Activated CD4-positive, alpha-beta T cell treated with anti-CD3 and anti-CD28 coated beads, Interleukin-10, Interleukin-2, amounts not matched to agents 100 ng/mL and 50 ng/mL, durations not matched to agents 16 hours and 8 hours (primary cell): Measurements from ENCODE around the gene CCNI.
"Not testable (repeated sequence)": the region's sequence is repeated elsewhere in the genome, so short reads cannot be mapped to it uniquely, and the experiment has no call there.

Experiments
- DNase-seq: peaks from one replicate; pipeline ENCODE4 v3.0.0-alpha.2; 2020

CCNI gene

GRCh38 chr4:77037736-77038135 is 38.1 kb downstream of the CCNI start:
- DNase-seq: no peak

- DNase-seq: not testable (repeated sequence)
Measured at GRCh38 chr4:77037168-77037567, 38.6 kb downstream of the CCNI start.

- no peak for DNase-seq
Measured at GRCh38 chr4:77036206-77036605, 39.6 kb downstream of the CCNI start.

GRCh38 chr4:77035153-77035552 is 40.6 kb downstream of the CCNI start:
- DNase-seq: no peak

- peak; percentile 85 for DNase-seq
Measured at GRCh38 chr4:77031544-77031943, 44.2 kb downstream of the CCNI start.

GRCh38 chr4:77029757-77030156 is 46.0 kb downstream of the CCNI start:
- not testable (repeated sequence) for DNase-seq

- DNase-seq: peak; percentile 83
Measured at GRCh38 chr4:77028246-77028645, 47.5 kb downstream of the CCNI start.

- no peak for DNase-seq
Measured at GRCh38 chr4:77026322-77026704, 49.5 kb downstream of the CCNI start.

DNA sequence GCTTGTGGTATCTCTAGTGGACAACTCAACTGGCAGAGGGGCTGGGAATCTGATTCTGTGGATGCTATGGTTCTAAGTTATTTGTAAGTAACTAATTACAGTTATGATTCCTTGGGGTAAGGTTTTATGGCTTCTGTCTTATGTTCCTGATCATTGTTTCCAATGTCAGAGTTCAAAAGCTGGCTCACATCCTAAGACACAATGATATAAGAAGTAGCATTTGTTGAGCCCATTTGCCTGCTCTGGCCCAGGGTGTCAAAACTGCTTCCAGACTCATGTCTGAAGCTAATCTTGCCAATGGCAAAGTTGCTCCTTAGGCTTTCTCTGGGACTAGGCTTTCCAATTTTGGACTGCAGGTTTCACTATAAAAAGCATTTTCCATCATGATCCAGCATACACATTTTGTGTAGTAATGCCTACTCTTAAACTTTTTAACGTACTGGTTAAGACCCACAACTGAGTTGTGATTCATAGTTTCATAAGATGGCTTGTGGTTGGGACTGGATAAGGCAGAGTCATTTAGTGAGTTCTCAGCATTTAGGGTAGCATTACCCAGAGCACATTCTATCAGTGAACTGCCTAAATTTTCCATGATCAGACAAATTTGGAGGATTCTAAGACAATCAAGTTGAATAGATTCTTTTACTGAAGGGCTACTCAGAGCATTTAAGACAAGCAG is 50.0 kb downstream of the CCNI start:
- peak; percentile 89 for DNase-seq

DNA sequence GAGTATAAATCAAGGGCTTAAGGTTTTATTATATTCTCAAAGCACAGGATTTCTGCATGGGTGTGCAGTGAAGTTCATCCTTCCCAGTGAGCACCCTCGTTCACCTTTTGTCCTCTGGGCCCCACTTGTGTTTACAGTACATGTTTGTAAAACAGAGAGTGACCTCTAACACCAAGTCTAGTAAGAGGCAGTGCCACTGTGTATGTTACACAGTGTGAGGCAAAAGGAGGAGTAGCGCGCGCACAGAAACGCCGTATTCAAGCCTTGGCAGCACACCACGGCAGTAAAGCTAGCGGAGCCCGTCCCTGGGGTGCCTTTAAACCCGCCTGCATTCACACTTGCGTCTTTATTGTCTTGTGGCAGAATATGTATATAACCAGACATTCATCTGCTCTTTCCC is 51.9 kb downstream of the CCNI start:
- DNase-seq: no peak

DNA sequence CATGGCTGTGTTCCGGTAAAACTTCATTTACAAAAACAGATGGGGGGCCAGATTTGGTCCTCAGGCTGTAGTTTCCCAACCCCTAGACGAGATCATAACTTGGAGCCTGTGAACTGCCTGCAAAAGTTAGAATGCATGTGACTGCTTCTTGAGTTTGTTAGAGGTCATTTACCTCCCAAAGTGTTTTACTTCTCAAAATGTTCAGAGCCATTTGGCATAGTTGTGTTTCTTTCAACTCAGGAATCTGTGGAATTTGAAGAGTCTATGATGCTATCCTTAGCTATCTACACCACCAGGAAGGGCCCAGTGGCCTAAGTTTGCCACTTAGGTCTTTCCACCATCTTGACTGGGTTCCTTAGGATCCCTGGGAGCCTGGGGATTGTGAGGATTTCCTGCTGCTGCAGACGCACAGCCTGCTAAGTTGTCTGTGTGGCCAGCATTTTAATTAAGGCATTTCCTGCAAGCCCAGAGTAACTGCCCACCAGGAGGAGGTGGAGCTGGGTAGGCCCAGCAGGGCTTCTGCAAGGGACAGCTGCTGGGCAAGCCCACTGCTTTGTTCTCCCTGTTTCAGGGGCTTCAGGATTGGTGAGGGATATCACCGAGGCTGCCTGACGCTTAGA is 53.1 kb downstream of the CCNI start:
- no peak for DNase-seq

DNA sequence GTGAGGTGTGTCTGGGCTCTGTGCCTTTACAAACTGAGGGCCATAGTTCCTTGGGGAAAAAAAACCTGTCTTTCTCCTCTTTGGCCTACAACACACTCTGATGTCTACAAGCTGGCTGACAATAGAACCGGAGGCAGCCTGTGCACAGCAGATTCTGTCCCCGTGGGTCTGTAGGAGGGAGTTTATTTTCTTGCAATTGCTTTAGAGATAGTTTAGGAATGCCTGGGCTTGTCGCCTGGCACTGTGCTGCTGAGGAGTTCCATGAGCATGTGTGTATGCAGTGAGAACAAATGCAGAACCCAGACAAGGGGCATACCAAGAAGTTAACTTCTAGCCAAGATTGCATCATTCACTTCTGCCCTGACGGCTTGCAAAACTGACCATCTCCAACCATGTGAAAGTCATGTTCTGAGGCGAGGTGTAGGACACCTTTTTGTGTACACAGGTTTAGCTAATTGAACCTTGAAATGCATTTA is 54.1 kb downstream of the CCNI start:
- DNase-seq: no peak

GRCh38 chr4:77020017-77020416 is 55.8 kb downstream of the CCNI start:
- DNase-seq: no peak

DNA sequence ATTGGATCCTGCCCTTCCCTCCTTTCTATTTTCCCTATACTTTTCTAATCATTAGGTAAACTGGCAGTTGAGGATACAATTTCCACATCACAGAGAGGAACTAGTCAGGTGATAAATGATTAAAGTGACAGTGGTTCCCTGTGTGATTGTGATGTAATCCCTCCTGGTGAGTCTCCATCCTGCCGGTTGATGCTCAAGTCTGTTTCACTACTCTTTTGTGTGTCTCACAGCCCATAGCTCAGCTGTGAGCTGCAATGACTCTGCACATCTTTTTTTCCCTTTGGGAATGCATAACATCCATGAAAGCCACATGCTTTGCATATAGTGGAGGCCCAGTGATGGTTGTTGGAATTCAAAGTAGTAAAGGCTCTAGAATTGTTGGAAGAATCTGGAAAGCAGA is 60.4 kb downstream of the CCNI start:
- DNase-seq: peak; percentile 40

- DNase-seq: peak; percentile 32
Measured at GRCh38 chr4:77014256-77014655, 61.5 kb downstream of the CCNI start.

- DNase-seq: no peak
Measured at GRCh38 chr4:77012726-77013125, 63.1 kb downstream of the CCNI start.

DNA sequence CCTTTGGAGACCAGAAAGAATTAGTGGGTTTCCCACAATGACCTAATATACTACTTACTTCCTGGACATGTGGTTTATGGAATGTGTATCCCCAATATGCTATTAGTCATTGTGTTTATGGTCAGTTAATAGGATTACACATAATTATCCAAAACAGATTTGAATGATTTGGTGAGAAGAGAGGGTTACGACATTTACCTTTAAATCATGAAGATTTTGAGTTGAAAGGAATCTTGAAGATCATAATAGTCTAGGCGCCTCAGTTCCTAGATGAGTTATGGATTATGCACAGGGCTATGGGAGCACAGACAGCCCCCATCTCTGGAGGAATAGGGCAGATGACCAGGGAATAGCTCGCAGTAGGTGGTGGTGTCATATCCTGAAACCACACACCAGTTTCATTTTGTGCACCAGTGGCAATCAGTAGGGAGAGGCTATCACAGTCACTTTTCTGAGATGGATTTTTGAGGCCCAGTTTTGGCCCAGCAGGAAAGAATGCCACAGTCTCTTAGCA is 64.9 kb downstream of the CCNI start:
- no peak for DNase-seq

GRCh38 chr4:77009511-77010115 is 66.2 kb downstream of the CCNI start:
- no peak for DNase-seq

- DNase-seq: peak; percentile 51
Measured at GRCh38 chr4:77007358-77008230, 68.2 kb downstream of the CCNI start.

DNA sequence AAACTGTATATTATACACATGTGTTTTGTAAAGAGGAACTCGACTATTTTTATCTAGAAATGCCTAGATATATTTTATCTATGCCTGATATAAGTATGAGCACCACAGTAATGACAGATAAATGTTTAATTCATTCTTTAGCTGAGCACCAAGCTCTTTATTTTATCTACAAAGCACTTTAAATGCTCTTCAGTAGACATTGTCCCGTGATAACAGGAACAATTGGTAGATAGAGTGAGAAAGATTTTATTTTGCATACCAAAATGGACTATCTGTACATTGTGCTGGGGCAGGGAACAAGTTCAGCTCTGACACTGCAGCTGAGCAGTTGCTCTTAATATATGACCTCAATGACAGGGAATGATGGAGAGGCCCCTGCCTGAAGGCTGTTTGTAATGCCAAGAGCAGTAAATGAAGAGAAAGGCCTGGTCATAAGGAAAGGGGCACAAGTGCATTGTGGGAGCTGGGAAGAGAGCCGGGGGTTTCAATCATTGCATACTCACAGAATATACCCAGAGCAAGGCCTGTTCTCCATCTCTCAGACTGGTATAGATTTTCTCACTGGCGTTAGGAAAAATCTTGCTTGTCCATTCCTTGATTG is 68.9 kb downstream of the CCNI start:
- no peak for DNase-seq

DNA sequence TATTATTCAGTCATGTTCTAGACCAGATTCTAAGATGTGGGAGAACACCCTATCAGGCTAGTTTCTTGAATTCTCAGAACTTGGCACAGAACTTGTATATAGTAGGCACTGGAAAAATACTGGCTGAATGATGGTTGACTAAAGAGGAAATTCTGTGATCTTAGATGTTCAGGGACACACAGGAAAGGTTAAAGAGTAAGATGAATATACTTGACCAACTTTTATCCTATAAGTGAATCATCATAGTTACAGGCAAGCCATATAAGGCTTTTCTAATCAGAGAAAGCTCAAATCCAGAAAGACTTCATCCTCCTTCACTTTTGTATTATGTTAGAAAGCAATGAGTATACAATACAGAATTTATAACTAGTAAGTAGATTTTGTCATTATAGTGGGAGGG is 72.4 kb downstream of the CCNI start:
- DNase-seq: peak; percentile 44

DNA sequence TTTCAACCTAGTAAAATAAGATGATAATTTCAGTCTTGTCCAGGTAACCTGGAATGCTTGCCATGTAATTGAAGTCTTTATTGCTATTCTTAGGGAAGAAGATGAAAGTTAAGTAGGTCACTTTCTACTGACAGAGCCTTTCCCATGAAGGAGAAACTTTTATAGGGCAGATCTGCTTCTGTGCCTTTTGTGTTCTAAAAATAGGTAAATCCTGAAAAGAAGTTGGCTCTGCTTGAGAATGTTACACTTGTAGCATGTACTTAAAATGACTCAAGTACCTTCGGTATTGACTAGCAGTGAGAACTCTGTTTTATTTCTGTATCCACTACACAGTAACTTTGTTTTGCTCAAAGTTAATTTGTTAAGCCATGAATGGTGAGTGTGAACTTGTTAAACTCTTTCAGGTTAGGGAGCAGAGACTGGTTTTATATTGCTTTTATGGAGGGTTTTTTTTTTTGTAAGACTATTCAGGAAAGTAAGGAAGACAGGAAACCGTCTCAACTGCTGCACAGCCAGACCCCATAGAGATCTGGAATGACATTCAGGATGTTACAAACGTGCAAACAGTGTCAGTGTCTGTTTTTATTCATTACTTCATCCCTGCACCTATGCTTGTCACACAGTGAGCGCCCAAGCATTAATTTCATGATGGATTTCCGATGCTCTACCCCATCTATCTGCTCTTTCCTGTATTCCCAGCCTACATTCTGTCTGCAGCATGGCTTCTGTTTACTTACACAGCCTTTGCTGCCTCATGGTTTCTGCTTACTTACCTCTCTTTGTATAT is 73.3 kb downstream of the CCNI start:
- DNase-seq: no peak
